SK-N-SH (cell line): ENCODE measurements around the gene BAG5. TPM values are rescaled to one million over a fixed set of nuclear protein-coding genes. Genes with fewer than 3 reads are reported as not detected.

Experiments
- CTCF ChIA-PET: fragments of 300-600, 350-600 bp; formaldehyde crosslinking; extraction: SDS; loops from one replicate; lab custom pipeline; 2021; lab: Yijun Ruan, JAX
- POLR2A ChIA-PET: fragments of 350-600 bp; sonication (Branson Sonifier 250); formaldehyde crosslinking; extraction: SDS; loops from one replicate; lab custom pipeline; 2020; ENCODE audit warnings: antibody characterized with exemption, inconsistent platforms; lab: Yijun Ruan, JAX
- DNase-seq: peaks from one replicate; pipeline ENCODE4 v3.0.0; 2012
- H2AFZ ChIP-seq: fragments of 200-600 bp; sonication (generic); 2 replicates; pipeline ENCODE4 v1.8.1; 2016; ENCODE audit warnings: antibody characterized with exemption, mild to moderate bottlenecking, low read depth
- H3F3A ChIP-seq: fragments of 200-600 bp; sonication (generic); replicated peaks from 2 replicates; pipeline ENCODE3; 2016; ENCODE audit warnings: antibody characterized with exemption, mild to moderate bottlenecking; ENCODE audit not compliant: insufficient read depth
- H3K27ac ChIP-seq, 2 experiments: fragments of 200-500 bp in 1 of 2; fragments of 200-600 bp in 1 of 2; sonication (Bioruptor generic) in 1 of 2; sonication (generic), shearing (Covaris generic) in 1 of 2; 2 replicates each; pipeline versions ENCODE4 v1.5.1 to v1.6.1; 2014 to 2016; ENCODE audit warnings: low read depth in 2 of 2, inconsistent platforms in 1 of 2, low read length in 1 of 2, mild to moderate bottlenecking in 1 of 2, mixed read lengths in 1 of 2
- H3K27me3 ChIP-seq: fragments of 200-600 bp; sonication (generic), shearing (Covaris generic); 2 replicates; pipeline ENCODE4 v1.6.1; 2016; ENCODE audit warnings: mixed run types; ENCODE audit not compliant: insufficient read depth
- H3K36me3 ChIP-seq, 2 experiments: fragments of 200-500 bp in 1 of 2; fragments of 200-600 bp in 1 of 2; sonication (Bioruptor generic) in 1 of 2; sonication (generic) in 1 of 2; replicated peaks in 1 of 2; 2 replicates each; pipeline versions ENCODE3 to v1.5.1; 2014 to 2016; ENCODE audit warnings: low read length in 1 of 2, mild to moderate bottlenecking in 1 of 2; ENCODE audit not compliant: insufficient read depth in 2 of 2, control insufficient read depth in 1 of 2
- H3K4me1 ChIP-seq, 2 experiments: fragments of 200-500 bp in 1 of 2; fragments of 200-600 bp in 1 of 2; sonication (Bioruptor generic) in 1 of 2; sonication (generic), shearing (Covaris generic) in 1 of 2; 2 replicates each; pipeline versions ENCODE4 v1.5.1 to v1.6.1; 2014 to 2016; ENCODE audit warnings: low read depth in 1 of 2, low read length in 1 of 2, mixed run types in 1 of 2; ENCODE audit not compliant: insufficient read depth in 2 of 2, control insufficient read depth in 1 of 2
- H3K4me2 ChIP-seq: fragments of 200-600 bp; sonication (generic), shearing (Covaris generic); 2 replicates; pipeline ENCODE4 v1.6.1; 2017; ENCODE audit warnings: mixed run types
- H3K4me3 ChIP-seq, 2 experiments: fragments of 200-500 bp in 1 of 2; fragments of 200-600 bp in 1 of 2; sonication (Bioruptor generic) in 1 of 2; sonication (generic), shearing (Covaris generic) in 1 of 2; 2 replicates each; pipeline versions ENCODE4 v1.5.1 to v1.8.1; 2014 to 2016; ENCODE audit warnings: low read depth in 2 of 2, inconsistent platforms in 1 of 2, low read length in 1 of 2, mild to moderate bottlenecking in 1 of 2, mixed read lengths in 1 of 2, moderate library complexity in 1 of 2
- H3K79me2 ChIP-seq: fragments of 200-600 bp; sonication (generic); 2 replicates; pipeline ENCODE4 v1.8.1; 2017; ENCODE audit warnings: mild to moderate bottlenecking; ENCODE audit not compliant: insufficient read depth
- H3K9ac ChIP-seq: fragments of 200-600 bp; sonication (generic); 2 replicates; pipeline ENCODE4 v1.6.1; 2017; ENCODE audit warnings: mixed run types
- H3K9me2 ChIP-seq: fragments of 200-600 bp; sonication (generic); 2 replicates; pipeline ENCODE4 v1.6.1; 2017; ENCODE audit warnings: mixed run types
- H3K9me3 ChIP-seq: fragments of 200-600 bp; sonication (generic); 2 replicates; pipeline ENCODE4 v1.6.1; 2017; ENCODE audit warnings: mixed run types, mild to moderate bottlenecking, moderate library complexity
- H4K20me1 ChIP-seq: fragments of 200-600 bp; sonication (generic); 2 replicates; pipeline ENCODE4 v1.6.1; 2017; ENCODE audit warnings: mild to moderate bottlenecking, mixed run types; ENCODE audit not compliant: insufficient read depth
- CHD2 ChIP-seq: fragments of 150-350 bp; IDR thresholded peaks from 2 replicates; pipeline ENCODE4 v1.6.1; 2018; ENCODE audit warnings: low read length; ENCODE audit not compliant: partially characterized antibody
- ELF1 ChIP-seq: IDR thresholded peaks from 2 replicates; pipeline ENCODE4 v1.4.0; 2012
- EP300 ChIP-seq, 2 experiments: IDR thresholded peaks; 2 replicates each; pipeline versions ENCODE4 v1.4.0 to v1.6.1; 2012; ENCODE audit warnings: borderline replicate concordance in 1 of 2, low read depth in 1 of 2, low read length in 1 of 2
- EZH2phosphoT487 ChIP-seq: fragments of 200-600 bp; sonication (generic); IDR thresholded peaks from 2 replicates; pipeline ENCODE4 v1.6.1; 2017; ENCODE audit warnings: low read depth, mixed run types, mild to moderate bottlenecking, antibody characterized with exemption, moderate library complexity, borderline replicate concordance
- GATA2 ChIP-seq: sonication (generic); formaldehyde crosslinking; IDR thresholded peaks from 2 replicates; pipeline ENCODE4 v1.5.0; 2020; ENCODE audit warnings: mild to moderate bottlenecking, missing genetic modification reagents
- MEF2A ChIP-seq: IDR thresholded peaks from 2 replicates; pipeline ENCODE4 v1.4.0; 2012; ENCODE audit warnings: low read depth, borderline replicate concordance
- NFIC ChIP-seq: IDR thresholded peaks from 2 replicates; pipeline ENCODE4 v1.4.0; 2012; ENCODE audit warnings: borderline replicate concordance
- RCOR1 ChIP-seq: fragments of 150-350 bp; IDR thresholded peaks from 2 replicates; pipeline ENCODE4 v1.6.1; 2017; ENCODE audit warnings: antibody characterized with exemption, low read length
- SMC3 ChIP-seq: IDR thresholded peaks from 2 replicates; pipeline ENCODE4 v1.6.1; 2012; ENCODE audit warnings: low read depth, low read length, improper control_type of control experiment
- TAF1 ChIP-seq: IDR thresholded peaks from 2 replicates; pipeline ENCODE4 v1.6.1; 2012; ENCODE audit warnings: low read depth, mild to moderate bottlenecking, low read length, moderate library complexity, borderline replicate concordance
- ZBTB33 ChIP-seq: IDR thresholded peaks from 2 replicates; pipeline ENCODE4 v1.4.0; 2012; ENCODE audit warnings: low read depth, borderline replicate concordance
- WGBS: methylation state at CpG from one replicate; pipeline ENCODE4 v1.1.6; 2017; ENCODE audit warnings: low lambda C conversion rate; 5-methylcytosine and 5-hydroxymethylcytosine counted together
- polyA plus RNA-seq, 3 experiments: library from polyadenylated mRNA; depleted of rRNA; stranded (reverse); fragments of >200 nt; gene quantifications; 2 replicates each; pipeline ENCODE4 v1.2.3, GENCODE V29; 2012
- TF ChIP-seq, protein P1 (sequence below): IDR thresholded peaks from 2 replicates; pipeline ENCODE4 v1.4.0; 2012; ENCODE audit warnings: low read depth, borderline replicate concordance
- TF ChIP-seq, protein P2 (sequence below): fragments of 150-350 bp; IDR thresholded peaks from 2 replicates; pipeline ENCODE4 v1.6.1; 2016; ENCODE audit warnings: mild to moderate bottlenecking, low read depth, low read length
- TF ChIP-seq, protein P3 (sequence below): IDR thresholded peaks from 2 replicates; pipeline ENCODE4 v1.6.1; 2012; ENCODE audit warnings: mild to moderate bottlenecking, low read depth, low read length, moderate library complexity
- TF ChIP-seq, protein P4 (sequence below): IDR thresholded peaks from 2 replicates; pipeline ENCODE4 v1.4.0; 2012; ENCODE audit warnings: low read depth

Gene BAG5
- polyA plus RNA-seq, 1 of the 3 experiments (the other 2 are of a cell fraction) = 5.2 TPM

GRCh38 chr14:103529383-103530365 is 32.8 kb downstream of the BAG5 start (continued):
- no peak for TF ChIP-seq ZBTB33
- no peak for TF ChIP-seq TAF1
- TF ChIP-seq EZH2phosphoT487 = no peak
- TF ChIP-seq MEF2A = no peak
- no peak for TF ChIP-seq GATA2 (CRISPR knock-in tag)
- TF ChIP-seq SMC3 = no peak
- TF ChIP-seq NFIC = no peak
- TF ChIP-seq, protein P1, sequence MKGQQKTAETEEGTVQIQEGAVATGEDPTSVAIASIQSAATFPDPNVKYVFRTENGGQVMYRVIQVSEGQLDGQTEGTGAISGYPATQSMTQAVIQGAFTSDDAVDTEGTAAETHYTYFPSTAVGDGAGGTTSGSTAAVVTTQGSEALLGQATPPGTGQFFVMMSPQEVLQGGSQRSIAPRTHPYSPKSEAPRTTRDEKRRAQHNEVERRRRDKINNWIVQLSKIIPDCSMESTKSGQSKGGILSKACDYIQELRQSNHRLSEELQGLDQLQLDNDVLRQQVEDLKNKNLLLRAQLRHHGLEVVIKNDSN = no peak

GRCh38 chr14:103528587-103529382 is 33.7 kb downstream of the BAG5 start, which contains the start of gene TRMT61A:
Gene TRMT61A (plus strand): TSS chr14:103529196. CDS start chr14:103529979, 783 bp downstream.
- peak within 1 kb of the TSS; percentile 99 for H3K4me2 ChIP-seq
- TF ChIP-seq, protein P2, sequence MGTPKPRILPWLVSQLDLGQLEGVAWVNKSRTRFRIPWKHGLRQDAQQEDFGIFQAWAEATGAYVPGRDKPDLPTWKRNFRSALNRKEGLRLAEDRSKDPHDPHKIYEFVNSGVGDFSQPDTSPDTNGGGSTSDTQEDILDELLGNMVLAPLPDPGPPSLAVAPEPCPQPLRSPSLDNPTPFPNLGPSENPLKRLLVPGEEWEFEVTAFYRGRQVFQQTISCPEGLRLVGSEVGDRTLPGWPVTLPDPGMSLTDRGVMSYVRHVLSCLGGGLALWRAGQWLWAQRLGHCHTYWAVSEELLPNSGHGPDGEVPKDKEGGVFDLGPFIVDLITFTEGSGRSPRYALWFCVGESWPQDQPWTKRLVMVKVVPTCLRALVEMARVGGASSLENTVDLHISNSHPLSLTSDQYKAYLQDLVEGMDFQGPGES = no peak
- TF ChIP-seq TAF1 (no peak), CHD2 (peak; percentile 40), RCOR1 (no peak), ELF1 (peak; percentile 76), GATA2 (CRISPR knock-in tag) (no peak), EP300 (IDR thresholded peaks at IDR 0.05; ENCODE audit: borderline replicate concordance in 1 of 2, low read depth in 1 of 2, low read length in 1 of 2) (no peak), ZBTB33 (no peak)
- TF ChIP-seq, protein P3, sequence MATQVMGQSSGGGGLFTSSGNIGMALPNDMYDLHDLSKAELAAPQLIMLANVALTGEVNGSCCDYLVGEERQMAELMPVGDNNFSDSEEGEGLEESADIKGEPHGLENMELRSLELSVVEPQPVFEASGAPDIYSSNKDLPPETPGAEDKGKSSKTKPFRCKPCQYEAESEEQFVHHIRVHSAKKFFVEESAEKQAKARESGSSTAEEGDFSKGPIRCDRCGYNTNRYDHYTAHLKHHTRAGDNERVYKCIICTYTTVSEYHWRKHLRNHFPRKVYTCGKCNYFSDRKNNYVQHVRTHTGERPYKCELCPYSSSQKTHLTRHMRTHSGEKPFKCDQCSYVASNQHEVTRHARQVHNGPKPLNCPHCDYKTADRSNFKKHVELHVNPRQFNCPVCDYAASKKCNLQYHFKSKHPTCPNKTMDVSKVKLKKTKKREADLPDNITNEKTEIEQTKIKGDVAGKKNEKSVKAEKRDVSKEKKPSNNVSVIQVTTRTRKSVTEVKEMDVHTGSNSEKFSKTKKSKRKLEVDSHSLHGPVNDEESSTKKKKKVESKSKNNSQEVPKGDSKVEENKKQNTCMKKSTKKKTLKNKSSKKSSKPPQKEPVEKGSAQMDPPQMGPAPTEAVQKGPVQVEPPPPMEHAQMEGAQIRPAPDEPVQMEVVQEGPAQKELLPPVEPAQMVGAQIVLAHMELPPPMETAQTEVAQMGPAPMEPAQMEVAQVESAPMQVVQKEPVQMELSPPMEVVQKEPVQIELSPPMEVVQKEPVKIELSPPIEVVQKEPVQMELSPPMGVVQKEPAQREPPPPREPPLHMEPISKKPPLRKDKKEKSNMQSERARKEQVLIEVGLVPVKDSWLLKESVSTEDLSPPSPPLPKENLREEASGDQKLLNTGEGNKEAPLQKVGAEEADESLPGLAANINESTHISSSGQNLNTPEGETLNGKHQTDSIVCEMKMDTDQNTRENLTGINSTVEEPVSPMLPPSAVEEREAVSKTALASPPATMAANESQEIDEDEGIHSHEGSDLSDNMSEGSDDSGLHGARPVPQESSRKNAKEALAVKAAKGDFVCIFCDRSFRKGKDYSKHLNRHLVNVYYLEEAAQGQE = no peak
- TF ChIP-seq, protein P4, sequence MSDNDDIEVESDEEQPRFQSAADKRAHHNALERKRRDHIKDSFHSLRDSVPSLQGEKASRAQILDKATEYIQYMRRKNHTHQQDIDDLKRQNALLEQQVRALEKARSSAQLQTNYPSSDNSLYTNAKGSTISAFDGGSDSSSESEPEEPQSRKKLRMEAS = peak; percentile 97

More at GRCh38 chr14:103528587-103529382, 33.7 kb downstream of the BAG5 start, which contains the start of gene TRMT61A:
- peaks cover 36% of the 10 kb centered on the region for H3K79me2 ChIP-seq
- H3F3A ChIP-seq = peaks cover 3% of the 10 kb centered on the region
- H3K9me3 ChIP-seq = no peaks in the 10 kb centered on the region
- peak within 1 kb of the TSS; percentile 67 to 80 for H3K27ac ChIP-seq
- no peaks in the 10 kb centered on the region for H3K9me2 ChIP-seq
- no peaks in the 10 kb centered on the region for H3K27me3 ChIP-seq
- ChIA-PET CTCF (interaction anchor here (0.7 to 8.5 kb wide), 6 partner anchors 10 to 28 kb away, joined by 3 to 52 read pairs (median 6); no protein-coding TSS in a partner anchor), POLR2A (interaction anchor here (0.6 to 1.6 kb wide), 2 partner anchors 15 to 28 kb away, joined by 3 to 6 read pairs; no protein-coding TSS in a partner anchor)
- peaks cover 9 to 25% of the 10 kb centered on the region in 2 experiments; a peak in 1 of 4 replicates for H3K4me1 ChIP-seq
- peaks cover 0 to 22% of the 10 kb centered on the region in 2 experiments for H3K36me3 ChIP-seq
- WGBS = 7% methylated on average over 36 of the region's 70 CpGs
- peak within 1 kb of the TSS; percentile 81 for H2AFZ ChIP-seq
- peaks cover 9% of the 10 kb centered on the region; the same call in 1 of the 2 replicates for H4K20me1 ChIP-seq
- H3K4me3 ChIP-seq = peak within 1 kb of the TSS; percentile 94 to 99
- peak within 1 kb of the TSS; percentile 89 for H3K9ac ChIP-seq
- DNase-seq = peak; percentile 99
